Pulmonary artery endothelial cell (primary cell): Measurements from ENCODE around the gene ABLIM1. TPM values are rescaled to one million over a fixed set of nuclear protein-coding genes. Genes with fewer than 3 reads are reported as not detected.

ENCODE experiments used
- DNase-seq: peaks from one replicate; pipeline ENCODE4 v3.0.0-alpha.2; 2011; ENCODE audit warnings: low read depth, low spot score
- total RNA-seq: library from RNA; depleted of rRNA; stranded (reverse); fragments of >200 nt; gene quantifications from 2 replicates; pipeline ENCODE4 v1.2.3, GENCODE V29; 2014

Gene ABLIM1
- total RNA-seq, 1 donor from 2014 or later: 56.3 TPM

DNA sequence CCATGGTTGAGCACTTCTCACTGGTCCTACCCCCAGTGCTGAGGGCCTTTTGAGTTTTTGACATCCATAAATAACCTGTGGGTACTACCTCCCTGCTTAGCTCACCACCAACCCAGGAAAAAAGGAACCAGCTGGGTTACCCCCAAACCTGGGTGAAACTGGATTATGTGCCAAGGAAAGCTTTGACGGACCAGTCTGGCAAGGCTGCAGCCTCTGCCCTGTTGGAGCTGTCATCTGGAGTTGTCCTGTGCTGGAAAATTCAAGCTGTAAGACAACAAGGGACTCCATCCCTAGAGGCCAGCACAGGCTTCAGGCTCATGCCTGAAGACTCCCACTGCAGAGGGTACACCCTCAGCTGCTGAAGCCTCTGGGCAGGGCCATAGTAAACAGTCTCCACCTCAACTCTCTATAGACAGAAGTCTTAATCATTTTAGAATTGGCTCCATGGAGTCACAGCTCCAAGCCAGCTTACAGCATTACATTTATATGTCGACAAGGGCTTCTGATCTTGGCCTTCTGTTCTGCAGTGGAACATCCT lies 138.2 kb downstream of the ABLIM1 start:
- no peak for DNase-seq

DNA sequence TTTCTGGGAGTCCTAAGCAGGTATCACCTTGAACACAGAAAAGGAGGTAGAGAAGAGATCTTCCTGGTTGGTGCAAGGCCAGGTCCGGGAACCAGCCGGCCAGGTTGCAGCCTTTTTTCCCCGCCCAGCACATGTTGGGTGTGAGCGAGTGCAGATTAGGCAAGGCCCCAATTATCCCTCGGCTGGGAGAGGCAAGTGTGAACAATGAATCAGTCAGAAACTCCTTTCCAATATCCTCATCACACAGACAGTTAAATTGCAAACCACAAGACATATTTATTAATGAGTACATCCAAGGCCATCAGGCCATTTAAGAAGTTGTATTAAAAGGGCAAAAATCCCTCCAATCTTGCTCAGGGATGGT lies 138.8 kb downstream of the ABLIM1 start:
- DNase-seq: no peak

DNA sequence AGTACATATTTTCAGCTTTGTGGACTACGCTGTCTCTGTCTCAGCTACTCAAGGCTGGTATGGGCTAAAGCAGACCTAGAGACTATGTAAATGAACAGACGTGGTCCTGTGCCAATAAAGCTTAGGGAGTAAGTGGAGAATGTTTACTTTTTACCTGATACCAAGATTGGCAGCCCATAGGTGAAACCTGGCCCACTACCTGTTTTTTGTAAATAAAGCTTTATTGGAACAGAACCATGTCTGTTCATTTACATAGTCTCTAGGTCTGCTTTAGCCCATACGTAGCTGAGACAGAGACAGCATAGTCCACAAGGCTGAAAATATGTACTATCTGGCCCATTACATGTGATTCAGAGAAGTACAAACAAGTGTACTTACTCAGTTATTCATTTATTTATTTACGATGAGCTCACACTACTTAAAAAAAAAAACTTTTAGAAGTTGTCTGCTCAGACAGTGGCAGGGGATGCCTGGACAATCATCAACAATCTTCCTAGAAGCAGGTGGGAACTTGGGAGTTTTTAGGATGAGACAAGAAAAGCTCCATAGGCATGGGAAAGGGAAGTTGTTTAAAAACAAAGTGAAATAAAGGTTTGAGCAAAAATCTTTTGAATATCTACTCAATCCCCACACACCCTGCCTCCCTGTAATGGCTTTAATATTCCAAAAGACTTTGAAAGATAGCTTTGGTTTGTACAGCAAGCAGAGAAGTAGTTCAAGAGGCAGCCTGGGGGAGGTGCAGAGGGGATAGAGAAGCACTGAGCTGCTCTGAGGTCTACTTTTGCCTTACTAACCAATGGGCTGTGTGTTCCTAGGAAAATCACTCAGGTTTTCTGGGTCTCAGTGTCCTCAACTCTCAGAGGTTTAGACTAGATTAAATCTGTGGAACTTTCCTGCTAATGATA lies 139.4 kb downstream of the ABLIM1 start:
- DNase-seq: no peak

DNA sequence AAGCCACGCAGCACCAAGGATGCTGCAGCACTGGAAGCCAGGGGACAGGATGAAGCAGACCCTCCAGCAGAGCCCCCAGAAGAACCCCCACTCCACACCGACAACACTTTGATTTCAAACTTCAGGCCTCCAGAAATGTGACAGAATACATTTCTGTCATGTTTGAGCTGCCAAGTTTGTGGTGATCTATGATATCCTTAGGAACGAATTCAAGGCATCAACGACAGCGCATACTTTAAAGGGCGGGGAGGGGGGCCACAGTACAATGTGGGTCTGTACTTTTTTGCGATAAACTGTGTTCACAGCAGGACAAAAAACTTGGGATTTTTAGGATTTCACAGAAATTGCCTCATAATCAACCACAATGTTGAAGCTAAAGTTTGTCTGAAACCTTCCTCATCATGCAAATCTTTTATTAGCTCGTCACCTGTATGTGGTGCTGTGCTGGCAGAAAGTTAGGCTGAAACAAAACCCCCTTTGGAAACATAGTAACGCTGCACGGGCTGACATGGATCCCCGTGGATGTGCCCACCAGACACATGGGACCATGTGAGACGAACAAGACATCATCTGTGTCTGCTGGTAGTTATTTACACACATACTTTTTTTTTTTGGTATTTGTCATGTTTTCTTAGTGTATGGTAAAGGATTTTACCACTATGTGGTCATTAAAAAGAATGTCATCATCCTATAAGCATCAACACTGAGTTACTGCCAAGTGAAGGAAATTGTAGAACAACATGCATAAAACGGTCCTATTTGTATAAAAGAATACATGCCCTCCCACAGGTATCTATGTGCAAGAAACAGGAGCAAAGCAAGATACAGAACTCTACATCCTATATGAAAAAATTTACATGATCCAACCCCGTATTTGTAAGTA lies 140.5 kb downstream of the ABLIM1 start:
- no peak for DNase-seq

DNA sequence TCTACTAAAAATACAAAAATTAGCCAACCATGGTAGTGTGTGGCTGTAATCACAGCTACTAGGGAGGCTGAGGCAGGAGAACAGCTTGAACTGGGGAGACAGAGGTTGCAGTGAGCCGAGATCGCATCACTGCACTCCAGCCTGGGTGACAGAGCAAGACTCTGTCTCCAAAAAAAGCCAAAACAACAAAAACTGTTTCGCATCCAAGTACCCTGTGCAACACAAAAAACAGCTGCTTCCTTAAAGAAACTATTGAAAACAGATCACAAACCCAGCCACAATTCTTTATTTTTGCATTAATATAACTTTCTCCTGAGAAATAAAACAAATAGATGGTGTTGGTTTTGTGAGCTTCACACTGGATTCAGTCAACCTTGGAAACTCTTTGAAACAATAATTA lies 141.7 kb downstream of the ABLIM1 start:
- DNase-seq: no peak

DNA sequence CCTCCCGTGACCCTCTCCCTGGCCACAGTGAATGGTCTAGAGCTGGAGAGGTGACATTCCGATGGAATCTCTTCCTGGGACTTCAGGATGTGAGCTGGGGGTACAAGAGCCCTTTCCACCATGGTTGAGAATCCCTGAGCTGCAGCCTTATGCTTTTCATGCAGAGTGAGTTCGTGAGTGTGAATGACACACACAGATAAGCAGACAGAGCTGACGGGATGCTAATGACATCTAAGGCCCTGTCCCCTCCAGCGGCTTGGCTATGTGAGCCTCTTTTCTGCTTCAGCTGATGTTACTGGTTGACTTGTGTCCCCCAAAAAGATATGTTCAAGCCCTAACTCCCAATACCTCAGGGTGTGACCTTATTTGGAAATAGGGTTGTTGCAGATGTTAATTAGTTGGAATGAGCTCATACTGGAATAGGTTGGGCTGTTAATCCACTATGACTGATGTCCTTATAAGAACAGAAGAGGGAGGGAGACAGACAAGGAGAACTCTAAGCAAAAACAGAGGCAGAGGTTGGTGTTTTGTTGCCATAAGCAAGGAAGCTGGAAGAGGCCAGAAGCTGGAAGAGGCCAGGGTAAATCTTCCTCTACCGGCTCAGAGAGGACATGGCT lies 142.7 kb downstream of the ABLIM1 start:
- no peak for DNase-seq

DNA sequence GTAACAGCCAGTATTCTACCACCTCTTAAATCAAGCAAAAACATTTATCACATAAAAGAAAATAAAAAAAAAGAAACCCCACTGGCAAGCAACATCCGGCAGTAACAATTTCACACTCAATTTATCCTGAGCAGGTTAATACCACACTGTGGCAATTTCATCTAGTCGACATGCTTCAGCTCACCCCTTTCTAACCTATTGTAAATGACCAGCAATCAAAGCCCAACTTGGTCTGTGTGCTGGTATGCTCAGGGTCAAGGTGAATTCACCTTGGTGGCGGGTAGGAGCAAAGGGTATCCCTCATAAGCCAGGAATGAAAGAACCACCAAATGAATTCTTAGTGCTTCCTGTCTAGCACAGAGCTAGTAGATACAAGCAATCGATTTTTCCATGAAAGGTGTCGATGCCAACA lies 144.7 kb downstream of the ABLIM1 start:
- no peak for DNase-seq

DNA sequence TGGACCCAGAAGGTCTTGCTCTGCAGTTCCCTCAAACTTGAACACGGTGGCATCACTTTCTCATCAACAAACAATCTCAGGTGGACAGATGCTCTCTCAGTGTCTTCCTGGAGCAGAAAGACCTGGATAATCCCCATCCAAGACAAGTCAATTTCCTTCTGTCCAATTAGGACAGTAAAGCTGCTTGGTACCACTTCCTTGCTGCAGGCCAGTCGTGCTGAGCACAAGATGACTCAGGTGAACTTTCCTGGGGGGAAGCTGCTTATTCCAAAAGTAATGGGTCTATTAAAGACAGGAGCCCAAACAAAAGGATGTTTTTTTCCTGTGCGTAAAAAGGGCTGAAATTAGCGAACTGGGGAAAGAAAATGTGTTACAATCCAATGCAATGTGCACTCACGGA lies 146.2 kb downstream of the ABLIM1 start:
- DNase-seq: no peak

DNA sequence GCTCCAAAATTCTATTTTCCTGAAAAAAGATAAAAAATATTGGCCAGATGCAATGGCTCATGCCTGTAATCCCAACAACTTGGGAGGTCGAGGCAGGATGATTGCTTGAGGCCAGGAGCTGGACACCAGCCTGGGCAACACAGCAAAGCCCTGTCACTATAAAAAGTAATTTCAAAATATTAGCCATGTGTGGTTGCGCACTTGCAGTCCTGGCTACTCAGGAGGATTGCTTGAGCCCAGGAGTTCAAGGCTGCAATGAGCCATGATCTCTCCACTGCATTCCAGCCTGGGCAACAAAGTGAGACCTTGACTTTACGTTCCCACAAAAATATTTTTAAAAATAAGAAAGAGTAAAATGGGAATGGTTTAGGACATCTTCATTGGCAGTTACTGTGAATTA lies 149.7 kb downstream of the ABLIM1 start:
- no peak for DNase-seq

DNA sequence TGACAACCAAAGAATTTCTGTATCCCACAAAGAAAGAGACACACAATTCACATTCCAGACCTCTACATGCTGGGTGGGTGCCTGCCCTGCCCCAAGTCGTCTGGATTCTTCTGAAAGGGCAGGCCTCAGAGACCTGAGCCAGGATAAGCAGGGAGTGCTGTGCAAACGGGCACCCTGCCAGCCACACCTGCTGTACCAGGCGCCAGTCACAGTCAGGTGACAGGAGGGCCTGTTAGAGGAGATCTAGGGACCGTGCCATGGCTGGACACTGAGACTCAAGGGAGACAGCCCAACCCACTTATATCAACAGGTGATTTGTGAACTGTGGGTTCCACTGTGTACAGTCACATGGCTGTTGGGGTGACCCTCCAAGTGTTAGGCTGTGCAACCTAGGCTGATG lies 150.6 kb downstream of the ABLIM1 start:
- DNase-seq: no peak

DNA sequence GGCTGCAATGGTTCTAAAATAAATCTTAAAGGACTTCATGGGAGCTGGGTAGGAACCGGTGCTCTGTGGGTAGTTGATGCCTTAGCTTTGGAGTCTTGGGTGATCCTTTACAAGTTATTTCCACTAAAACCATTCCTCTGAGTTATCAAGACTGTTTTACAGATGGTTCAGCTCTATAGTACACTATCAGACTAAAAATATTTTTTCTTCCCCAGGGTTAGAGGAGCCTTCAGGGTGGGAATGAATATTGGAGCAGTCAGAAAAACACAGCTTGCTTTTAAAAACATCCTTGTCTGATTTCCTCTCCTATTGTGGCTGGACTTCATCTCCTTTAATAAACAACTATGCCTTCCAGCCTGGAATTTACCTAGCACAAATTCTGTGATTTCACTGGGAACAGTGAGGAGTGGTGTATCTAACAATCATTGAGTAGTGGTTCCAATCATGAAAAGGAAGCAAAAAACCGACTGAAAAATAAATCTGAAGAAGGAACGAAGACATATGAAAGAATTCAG lies 151.1 kb downstream of the ABLIM1 start:
- no peak for DNase-seq

DNA sequence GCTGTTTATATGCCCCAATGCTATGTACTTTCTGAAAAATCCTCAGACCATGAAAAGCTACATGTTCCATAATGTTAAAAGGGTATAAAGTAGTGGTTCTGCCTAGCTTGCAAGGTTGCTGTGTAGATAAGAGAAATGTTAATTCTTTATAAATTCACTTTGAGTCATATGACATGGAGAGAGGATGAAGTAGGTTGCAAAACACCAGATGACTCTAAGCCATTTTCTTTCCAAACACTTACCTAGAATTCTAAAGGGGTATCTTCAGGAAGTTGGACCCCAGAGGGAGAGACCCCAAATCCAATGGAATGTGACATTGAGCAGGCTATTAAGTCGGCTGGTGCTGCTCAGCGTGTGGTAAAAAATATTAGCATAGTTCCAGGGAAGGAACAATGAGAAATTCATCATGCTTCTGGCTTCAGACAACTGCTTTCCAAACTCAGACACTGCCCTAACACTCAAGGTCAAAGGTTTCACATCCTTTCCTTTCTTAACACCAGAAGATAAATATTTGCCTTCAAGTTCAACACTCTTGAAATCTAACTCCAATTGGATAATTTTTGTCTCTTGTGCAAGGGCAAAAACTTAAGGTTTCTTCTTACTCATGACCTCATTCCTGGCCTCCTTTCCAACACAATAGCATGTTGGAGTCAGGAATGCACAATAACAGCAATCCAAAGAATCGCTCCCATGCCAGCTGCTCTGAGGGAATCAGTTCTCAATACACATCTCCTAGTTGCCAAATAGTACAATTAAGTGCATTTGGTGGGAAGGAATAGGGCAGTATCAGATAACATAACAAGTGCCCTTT lies 153.1 kb downstream of the ABLIM1 start:
- DNase-seq: peak; percentile 99

DNA sequence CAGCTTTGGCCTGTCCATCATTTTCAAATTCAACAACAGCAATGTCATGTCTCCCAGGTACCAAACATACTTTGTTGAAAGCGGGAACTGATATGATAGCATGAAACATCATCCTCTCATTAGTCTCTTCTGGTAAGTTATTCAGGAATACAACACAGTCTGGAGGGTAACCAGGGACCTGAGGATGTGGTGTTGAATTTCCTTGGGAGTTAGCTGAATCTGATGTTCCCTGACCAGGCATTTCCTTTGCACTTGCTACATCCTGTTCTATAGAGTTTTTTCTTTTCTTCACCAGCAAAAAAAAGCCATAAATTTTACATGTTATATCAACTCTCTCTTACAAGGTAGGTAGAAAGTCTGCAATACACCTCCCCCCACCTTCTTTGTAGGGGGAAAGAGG lies 156.0 kb downstream of the ABLIM1 start:
- peak; percentile 84 for DNase-seq

DNA sequence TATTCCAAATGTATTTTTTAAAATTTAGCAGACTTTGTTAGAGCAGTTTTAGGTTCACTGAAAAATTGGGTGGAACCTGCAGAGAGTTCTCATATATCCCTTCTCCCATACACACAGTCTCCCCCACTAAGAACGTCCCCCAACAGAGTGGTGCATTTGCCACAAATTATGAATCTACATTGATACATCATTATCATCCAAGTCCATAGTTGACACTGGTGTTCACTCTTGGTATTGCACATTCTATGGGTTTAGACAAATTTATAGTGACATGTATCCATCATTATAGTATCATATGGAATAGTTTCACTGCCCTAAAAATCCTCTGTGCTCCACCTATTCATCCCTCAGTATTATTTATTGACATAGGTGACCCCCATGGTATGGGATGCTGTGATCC lies 156.4 kb downstream of the ABLIM1 start:
- DNase-seq: no peak

DNA sequence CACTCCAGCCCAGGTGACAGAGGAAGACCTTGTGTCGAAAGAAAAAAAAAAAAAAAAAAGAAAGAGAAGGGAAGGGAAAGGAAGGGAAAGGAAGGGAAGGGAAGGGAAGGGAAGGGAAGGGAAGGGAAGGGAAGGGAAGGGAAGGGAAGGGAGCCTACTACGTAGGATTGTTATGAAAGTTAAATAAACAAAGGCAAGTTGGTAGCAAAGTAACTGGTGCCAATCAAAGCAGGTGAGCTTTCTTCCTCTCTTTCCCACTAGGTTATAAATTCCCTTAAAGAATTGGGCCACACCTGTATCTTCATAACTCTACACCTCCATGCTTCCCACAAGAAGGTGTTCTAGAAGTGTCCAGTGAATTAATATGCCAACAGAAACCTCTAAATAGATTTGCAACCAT lies 157.4 kb downstream of the ABLIM1 start:
- DNase-seq: no peak

DNA sequence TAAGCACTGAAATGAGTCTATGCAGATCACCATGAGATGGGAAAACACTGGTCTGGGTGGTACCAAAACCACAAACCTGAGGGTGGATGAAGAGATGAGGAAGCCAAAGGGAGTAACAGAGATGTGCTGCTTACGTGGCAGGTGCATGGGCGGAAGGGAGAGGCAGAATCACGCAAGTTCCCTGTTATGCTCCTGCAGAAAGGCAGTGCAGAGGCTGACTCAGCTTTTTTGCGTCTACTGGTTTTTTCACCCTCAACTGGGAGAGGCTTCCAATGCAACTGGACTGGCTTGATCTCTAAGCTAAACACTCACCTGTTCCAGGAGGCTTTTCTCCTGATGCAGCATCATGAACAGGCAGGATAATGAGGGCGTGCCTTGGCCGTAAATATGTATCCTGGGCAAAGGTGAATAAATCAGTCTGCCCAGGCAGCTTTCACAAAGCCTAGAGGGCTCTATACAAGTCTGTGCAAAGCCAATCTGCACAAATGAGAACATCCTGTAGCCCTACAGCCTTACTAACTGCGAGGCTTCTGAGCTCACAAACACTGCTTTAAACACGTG lies 158.4 kb downstream of the ABLIM1 start:
- DNase-seq: no peak

DNA sequence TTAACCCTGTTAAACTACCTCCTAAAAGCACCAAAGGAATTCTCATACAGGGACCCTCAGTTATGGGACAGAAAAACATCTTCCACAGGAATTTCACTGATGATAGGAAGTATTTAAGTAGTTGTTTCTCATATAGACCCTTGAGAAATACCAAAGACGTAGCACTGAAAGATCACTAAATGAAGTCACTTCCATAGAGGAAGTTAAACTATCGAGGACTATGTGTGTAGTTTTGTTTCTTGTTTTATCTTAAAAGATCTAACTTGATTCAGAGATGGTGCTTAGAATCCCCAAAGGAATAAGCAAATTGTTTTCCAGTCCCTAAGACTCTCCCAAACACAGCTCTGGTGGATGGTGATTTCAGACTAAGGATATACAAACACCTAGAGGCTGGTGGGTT lies 159.0 kb downstream of the ABLIM1 start:
- DNase-seq: no peak

DNA sequence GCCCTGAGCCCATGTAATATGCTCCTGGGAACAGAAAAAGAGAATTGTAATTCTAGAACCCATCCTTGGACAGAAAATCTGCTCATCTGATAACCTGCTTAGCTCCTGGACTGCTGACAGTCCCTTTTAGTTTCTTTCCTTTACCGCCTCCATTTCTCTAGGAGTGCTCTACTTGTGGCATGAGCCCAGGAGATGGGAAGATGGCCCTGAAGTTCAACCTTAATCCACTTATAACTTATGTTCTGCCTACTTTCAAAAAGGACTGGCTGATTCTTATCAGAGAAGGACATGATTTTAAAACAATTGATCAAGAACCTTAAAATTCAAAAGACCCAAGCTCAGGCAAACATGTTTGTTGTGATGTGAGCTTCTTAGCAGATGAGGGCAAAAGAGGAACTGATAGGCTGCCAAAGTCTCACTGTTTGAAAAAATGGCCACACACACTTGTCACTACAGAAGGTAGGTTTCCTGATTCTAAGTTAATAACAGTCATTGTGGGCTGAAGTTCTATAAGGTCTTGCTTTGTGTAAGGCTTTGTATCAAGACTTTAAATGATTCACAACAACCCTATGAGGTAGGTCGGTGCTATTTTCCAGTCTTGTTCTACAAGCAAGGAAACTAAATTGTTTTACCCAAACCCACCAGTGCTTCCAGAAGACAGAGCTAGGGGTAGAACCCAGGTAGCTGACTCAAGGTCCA lies 159.5 kb downstream of the ABLIM1 start:
- no peak for DNase-seq

DNA sequence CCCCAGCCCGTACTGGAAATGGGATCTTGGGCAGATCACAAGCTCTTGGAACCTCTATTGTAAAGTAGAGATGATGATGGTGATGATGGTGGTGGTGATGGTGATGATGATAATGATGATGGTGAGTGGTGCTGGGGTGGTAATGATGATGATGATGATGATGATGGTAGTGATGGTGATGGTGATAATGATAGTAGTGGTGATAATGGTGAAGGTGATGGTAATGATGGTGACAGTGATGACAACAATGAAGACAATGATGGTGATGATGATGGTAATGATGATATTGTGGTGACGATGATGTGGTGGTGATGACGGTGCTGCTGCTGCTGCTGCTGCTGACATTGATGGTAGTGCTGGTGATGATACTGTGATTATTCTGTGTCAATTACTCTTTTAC lies 162.8 kb downstream of the ABLIM1 start:
- no peak for DNase-seq
